Uterus (tissue), 4 donors: ENCODE results near the gene SLC25A21. TPM values are rescaled to one million over a fixed set of nuclear protein-coding genes. Genes with fewer than 3 reads are reported as not detected.
"Not testable (repeated sequence)": the region's sequence is repeated elsewhere in the genome, so short reads cannot be mapped to it uniquely, and the experiment has no call there.

Experiments used
- DNase-seq, 2 donors: peaks; one replicate each; pipeline ENCODE4 v3.0.0-alpha.2; 2019 to 2020
- H3K27ac ChIP-seq, 2 donors: fragments of 200-600 bp; sonication (generic); 1 replicate in 1 of 2; 2 replicates in 1 of 2; pipeline ENCODE4 v1.5.1; 2016 to 2018
- H3K27me3 ChIP-seq, 2 donors: fragments of 200-600 bp; sonication (generic); one replicate each; pipeline ENCODE4 v1.5.1; 2018 to 2019; ENCODE audit warnings: control low read depth in 1 of 2
- H3K36me3 ChIP-seq, 2 donors: fragments of 200-600 bp; sonication (generic); one replicate each; pipeline ENCODE4 v1.5.1; 2019; ENCODE audit warnings: control low read depth in 1 of 2
- H3K4me1 ChIP-seq, 2 donors: fragments of 200-600 bp; sonication (generic); one replicate each; pipeline ENCODE4 v1.5.1; 2018 to 2019; ENCODE audit warnings: control low read depth in 1 of 2
- H3K4me3 ChIP-seq, 2 donors: fragments of 200-600 bp; sonication (generic); 1 replicate in 1 of 2; 2 replicates in 1 of 2; pipeline ENCODE4 v1.5.1; 2018 to 2019; ENCODE audit warnings: mild to moderate bottlenecking in 1 of 2
- H3K9me3 ChIP-seq, 2 donors: fragments of 200-600 bp; sonication (generic); one replicate each; pipeline ENCODE4 v1.5.1; 2019; ENCODE audit warnings: control low read depth in 1 of 2
- POLR2A ChIP-seq, 2 donors: fragments of 450-650 bp; IDR thresholded peaks; one replicate each; pipeline ENCODE4 v1.6.1; 2016; ENCODE audit warnings: antibody characterized with exemption in 2 of 2, mild to moderate bottlenecking in 1 of 2, moderate library complexity in 1 of 2
- intact Hi-C: fragments of 100-400 bp; cut with DNase I; formaldehyde crosslinking; loops from one replicate; pipeline ENCODE4 v1.15.1; 2023; ENCODE audit warnings: low total_unique reads
- total RNA-seq, 4 donors: library from RNA; depleted of rRNA in 3 of 4; stranded (reverse); fragments of >200 nt in 3 of 4; gene quantifications; one replicate each; pipeline versions ENCODE4 v1.1.0 to v1.2.4, GENCODE V29; 2014 to 2023
- TF ChIP-seq, protein P1 (sequence below), 4 experiments: fragments of 200-600 bp in 2 of 4; fragments of 450-650 bp in 2 of 4; sonication (generic) in 2 of 4; IDR thresholded peaks; one replicate each; pipeline ENCODE4 v1.5.1; 2016 to 2019; ENCODE audit warnings: antibody characterized with exemption in 4 of 4, mild to moderate bottlenecking in 2 of 4, moderate library complexity in 1 of 4
- donor health status: DM: yes; HTN: yes; CAD: no.

Gene SLC25A21
- total RNA-seq, 4 donors from 2014 or later, result under 0.01 to 3.0 (median 2.0) TPM; not detected in 1

GRCh38 chr14:36863271-36863670, 309.1 kb downstream of the SLC25A21 start:
- H3K27ac ChIP-seq, result no peak overlapping the region
- TF ChIP-seq, protein P1, sequence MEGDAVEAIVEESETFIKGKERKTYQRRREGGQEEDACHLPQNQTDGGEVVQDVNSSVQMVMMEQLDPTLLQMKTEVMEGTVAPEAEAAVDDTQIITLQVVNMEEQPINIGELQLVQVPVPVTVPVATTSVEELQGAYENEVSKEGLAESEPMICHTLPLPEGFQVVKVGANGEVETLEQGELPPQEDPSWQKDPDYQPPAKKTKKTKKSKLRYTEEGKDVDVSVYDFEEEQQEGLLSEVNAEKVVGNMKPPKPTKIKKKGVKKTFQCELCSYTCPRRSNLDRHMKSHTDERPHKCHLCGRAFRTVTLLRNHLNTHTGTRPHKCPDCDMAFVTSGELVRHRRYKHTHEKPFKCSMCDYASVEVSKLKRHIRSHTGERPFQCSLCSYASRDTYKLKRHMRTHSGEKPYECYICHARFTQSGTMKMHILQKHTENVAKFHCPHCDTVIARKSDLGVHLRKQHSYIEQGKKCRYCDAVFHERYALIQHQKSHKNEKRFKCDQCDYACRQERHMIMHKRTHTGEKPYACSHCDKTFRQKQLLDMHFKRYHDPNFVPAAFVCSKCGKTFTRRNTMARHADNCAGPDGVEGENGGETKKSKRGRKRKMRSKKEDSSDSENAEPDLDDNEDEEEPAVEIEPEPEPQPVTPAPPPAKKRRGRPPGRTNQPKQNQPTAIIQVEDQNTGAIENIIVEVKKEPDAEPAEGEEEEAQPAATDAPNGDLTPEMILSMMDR (IDR thresholded peaks at IDR 0.05), result no peak
- no peak for TF ChIP-seq POLR2A (IDR thresholded peaks at IDR 0.05)
- no peak for DNase-seq
- no peaks in the 10 kb centered on the region for H3K4me1 ChIP-seq
- no peak overlapping the region for H3K4me3 ChIP-seq
- intact Hi-C loops, result no loop called here
- no peaks in the 10 kb centered on the region for H3K9me3 ChIP-seq
- H3K36me3 ChIP-seq, result no peaks in the 10 kb centered on the region
- no peaks in the 10 kb centered on the region for H3K27me3 ChIP-seq

GRCh38 chr14:36862237-36862636, 310.2 kb downstream of the SLC25A21 start:
- H3K27me3 ChIP-seq, H3K4me3 ChIP-seq, H3K27ac ChIP-seq, H3K9me3 ChIP-seq, H3K36me3 ChIP-seq, DNase-seq, intact Hi-C loops, H3K4me1 ChIP-seq: not testable (repeated sequence)

DNA sequence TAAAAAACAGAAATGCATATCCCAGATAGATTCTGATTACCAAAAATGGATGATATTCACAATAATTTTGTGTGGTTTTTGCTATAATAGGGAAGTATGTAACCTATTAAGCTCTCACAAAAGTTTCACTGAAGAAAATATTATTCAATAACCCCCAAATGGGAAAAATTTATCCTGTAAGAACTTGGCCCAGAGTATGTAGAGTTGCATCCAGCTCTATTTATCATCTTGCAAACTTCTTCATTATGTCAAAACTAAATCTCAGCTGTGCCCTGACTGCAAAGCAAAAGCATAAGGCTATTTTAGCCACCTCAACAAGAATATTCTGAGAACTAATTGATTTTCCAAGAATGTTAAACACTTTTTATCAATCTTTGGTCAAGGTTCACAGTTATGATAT, 311.6 kb downstream of the SLC25A21 start:
- Histone ChIP-seq H3K27ac (no peak overlapping the region), H3K9me3 (no peaks in the 10 kb centered on the region), H3K36me3 (no peaks in the 10 kb centered on the region), H3K27me3 (no peaks in the 10 kb centered on the region), H3K4me3 (no peak overlapping the region), H3K4me1 (no peaks in the 10 kb centered on the region)
- no peak for TF ChIP-seq POLR2A (IDR thresholded peaks at IDR 0.05)
- TF ChIP-seq, protein P1 (IDR thresholded peaks at IDR 0.05), result no peak
- no peak for DNase-seq
- intact Hi-C loops, result no loop called here

GRCh38 chr14:36859119-36859518, 313.3 kb downstream of the SLC25A21 start:
- no peaks in the 10 kb centered on the region for H3K4me1 ChIP-seq
- no peak overlapping the region for H3K4me3 ChIP-seq
- no peak for DNase-seq
- intact Hi-C loops, result no loop called here
- H3K9me3 ChIP-seq, result no peaks in the 10 kb centered on the region
- no peak for TF ChIP-seq POLR2A (IDR thresholded peaks at IDR 0.05)
- TF ChIP-seq, protein P1 (IDR thresholded peaks at IDR 0.05), result no peak
- H3K27me3 ChIP-seq, result no peaks in the 10 kb centered on the region
- H3K36me3 ChIP-seq, result no peaks in the 10 kb centered on the region
- no peak overlapping the region for H3K27ac ChIP-seq

DNA sequence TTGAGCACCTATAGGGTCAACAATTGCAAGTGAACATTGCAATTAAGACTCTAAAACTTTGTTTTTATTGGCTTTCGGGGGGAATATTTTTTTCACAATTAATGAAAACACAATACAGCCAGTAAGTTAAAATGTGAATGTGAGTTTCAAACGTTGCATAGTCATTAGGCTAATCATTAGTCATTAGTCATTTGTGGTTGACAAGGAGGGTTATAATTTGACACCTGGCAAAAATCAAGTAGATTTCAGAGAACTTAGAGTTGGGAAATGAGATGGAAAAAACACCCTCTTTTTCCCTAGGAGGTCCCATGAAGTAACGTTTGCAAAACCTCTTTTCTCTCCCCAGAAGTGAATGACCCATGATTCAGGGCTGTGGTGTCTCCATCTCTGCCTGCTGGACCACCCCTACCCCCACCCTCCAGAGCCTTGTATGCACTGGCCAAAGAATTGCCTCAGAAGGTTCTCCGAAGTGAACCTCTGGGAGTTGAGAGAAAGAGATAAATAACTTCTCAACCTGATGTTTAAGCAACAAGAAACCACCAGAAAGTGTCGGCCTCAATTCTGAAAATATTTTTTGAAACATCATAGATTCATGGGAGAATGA, 314.5 kb downstream of the SLC25A21 start:
- TF ChIP-seq POLR2A (IDR thresholded peaks at IDR 0.05), result no peak
- TF ChIP-seq, protein P1 (IDR thresholded peaks at IDR 0.05), result no peak
- H3K27ac ChIP-seq, result no peak overlapping the region
- no peak for DNase-seq
- no peaks in the 10 kb centered on the region for H3K9me3 ChIP-seq
- H3K36me3 ChIP-seq, result no peaks in the 10 kb centered on the region
- H3K27me3 ChIP-seq, result no peaks in the 10 kb centered on the region
- H3K4me1 ChIP-seq, result no peaks in the 10 kb centered on the region
- no peak overlapping the region for H3K4me3 ChIP-seq
- intact Hi-C loops, result no loop called here

- TF ChIP-seq, protein P1 (IDR thresholded peaks at IDR 0.05), result no peak
- no peak for TF ChIP-seq POLR2A (IDR thresholded peaks at IDR 0.05)
- no peaks in the 10 kb centered on the region for H3K4me1 ChIP-seq
- H3K27ac ChIP-seq, result no peak overlapping the region
- no peak for DNase-seq
- intact Hi-C loops, result no loop called here
- no peaks in the 10 kb centered on the region for H3K36me3 ChIP-seq
- no peaks in the 10 kb centered on the region for H3K9me3 ChIP-seq
- H3K27me3 ChIP-seq, result no peaks in the 10 kb centered on the region
- H3K4me3 ChIP-seq, result no peak overlapping the region
Measured at GRCh38 chr14:36857136-36857535, 315.3 kb downstream of the SLC25A21 start.
